Trophoblast cell (in vitro differentiated cells and primary cell): ENCODE data around the gene MFGE8.

Experiments used
- DNase-seq, 2 donors: peaks; one replicate each; pipeline ENCODE4 v3.0.0-alpha.2; 2016
- H2AFZ ChIP-seq: 2 replicates; pipeline ENCODE4 v1.6.1; 2013; ENCODE audit warnings: low read length, moderate library complexity, mild to moderate bottlenecking; ENCODE audit not compliant: insufficient read depth, poor library complexity
- H2AK5ac ChIP-seq: 2 replicates; pipeline ENCODE4 v1.6.1; 2013; ENCODE audit warnings: mild to moderate bottlenecking, low read length
- H2BK120ac ChIP-seq: 2 replicates; pipeline ENCODE4 v1.6.1; 2013; ENCODE audit warnings: low read length, mild to moderate bottlenecking, moderate library complexity; ENCODE audit not compliant: insufficient read depth, poor library complexity
- H2BK12ac ChIP-seq: 2 replicates; pipeline ENCODE4 v1.6.1; 2013; ENCODE audit warnings: mild to moderate bottlenecking, low read length, moderate library complexity
- H2BK5ac ChIP-seq: 2 replicates; pipeline ENCODE4 v1.6.1; 2013; ENCODE audit warnings: low read length, low read depth, moderate library complexity, mild to moderate bottlenecking; ENCODE audit not compliant: poor library complexity
- H3K14ac ChIP-seq: 2 replicates; pipeline ENCODE4 v1.6.1; 2013; ENCODE audit warnings: mild to moderate bottlenecking, low read length
- H3K18ac ChIP-seq: 2 replicates; pipeline ENCODE4 v1.6.1; 2013; ENCODE audit warnings: mild to moderate bottlenecking, low read length
- H3K23ac ChIP-seq: 2 replicates; pipeline ENCODE4 v1.6.1; 2013; ENCODE audit warnings: low read length
- H3K27ac ChIP-seq: 2 replicates; pipeline ENCODE4 v1.5.1; 2013; ENCODE audit warnings: low read depth, mild to moderate bottlenecking, inconsistent platforms, low read length, moderate library complexity
- H3K27me3 ChIP-seq: 2 replicates; pipeline ENCODE4 v1.6.1; 2013; ENCODE audit warnings: inconsistent platforms, mild to moderate bottlenecking, low read length, moderate library complexity; ENCODE audit not compliant: insufficient read depth
- H3K36me3 ChIP-seq, 2 experiments: 1 replicate in 1 of 2; 2 replicates in 1 of 2; pipeline ENCODE4 v1.6.1; 2013; ENCODE audit warnings: low read length in 2 of 2, mild to moderate bottlenecking in 2 of 2, moderate library complexity in 1 of 2; ENCODE audit not compliant: insufficient read depth in 2 of 2, control insufficient read depth in 1 of 2
- H3K4ac ChIP-seq: 2 replicates; pipeline ENCODE4 v1.6.1; 2013; ENCODE audit warnings: low read depth, mild to moderate bottlenecking, low read length, moderate library complexity
- H3K4me1 ChIP-seq, 2 experiments: 1 replicate in 1 of 2; 2 replicates in 1 of 2; pipeline ENCODE4 v1.6.1; 2013; ENCODE audit warnings: low read length in 2 of 2, mild to moderate bottlenecking in 2 of 2, moderate library complexity in 1 of 2; ENCODE audit not compliant: insufficient read depth in 2 of 2, control insufficient read depth in 1 of 2
- H3K4me2 ChIP-seq: 2 replicates; pipeline ENCODE4 v1.6.1; 2013; ENCODE audit warnings: inconsistent platforms, mild to moderate bottlenecking, low read length, moderate library complexity
- H3K4me3 ChIP-seq: 2 replicates; pipeline ENCODE4 v1.5.1; 2013; ENCODE audit warnings: mild to moderate bottlenecking, low read depth, low read length, inconsistent platforms
- H3K79me1 ChIP-seq: one replicate; pipeline ENCODE4 v1.6.1; 2013; ENCODE audit warnings: low read length
- H3K79me2 ChIP-seq: 2 replicates; pipeline ENCODE4 v1.6.1; 2013; ENCODE audit warnings: low read length, mild to moderate bottlenecking; ENCODE audit not compliant: control insufficient read depth, insufficient read depth, poor library complexity
- H3K9ac ChIP-seq: 2 replicates; pipeline ENCODE4 v1.6.1; 2013; ENCODE audit warnings: mild to moderate bottlenecking, low read length
- H3K9me3 ChIP-seq: 2 replicates; pipeline ENCODE4 v1.6.1; 2013; ENCODE audit warnings: low read depth, mild to moderate bottlenecking, control low read depth, inconsistent platforms, low read length; ENCODE audit not compliant: insufficient read depth
- H4K12ac ChIP-seq: 2 replicates; pipeline ENCODE4 v1.6.1; 2013; ENCODE audit warnings: low read depth, mild to moderate bottlenecking, low read length, moderate library complexity
- H4K8ac ChIP-seq: 2 replicates; pipeline ENCODE4 v1.6.1; 2013; ENCODE audit warnings: low read depth, mild to moderate bottlenecking, low read length, moderate library complexity
- H4K91ac ChIP-seq: one replicate; pipeline ENCODE4 v1.6.1; 2013; ENCODE audit warnings: low read depth, mild to moderate bottlenecking, low read length, moderate library complexity
- WGBS: extraction: QIAGEN DNeasy Blood & Tissue Kit; methylation state at CpG from one replicate; pipeline ENCODE4 v1.1.7; 2013; ENCODE audit warnings: missing lambda C conversion rate; ENCODE audit not compliant: insufficient read length, insufficient coverage; ENCODE audit errors: extremely low coverage; 5-methylcytosine and 5-hydroxymethylcytosine counted together

The MFGE8 gene

DNA sequence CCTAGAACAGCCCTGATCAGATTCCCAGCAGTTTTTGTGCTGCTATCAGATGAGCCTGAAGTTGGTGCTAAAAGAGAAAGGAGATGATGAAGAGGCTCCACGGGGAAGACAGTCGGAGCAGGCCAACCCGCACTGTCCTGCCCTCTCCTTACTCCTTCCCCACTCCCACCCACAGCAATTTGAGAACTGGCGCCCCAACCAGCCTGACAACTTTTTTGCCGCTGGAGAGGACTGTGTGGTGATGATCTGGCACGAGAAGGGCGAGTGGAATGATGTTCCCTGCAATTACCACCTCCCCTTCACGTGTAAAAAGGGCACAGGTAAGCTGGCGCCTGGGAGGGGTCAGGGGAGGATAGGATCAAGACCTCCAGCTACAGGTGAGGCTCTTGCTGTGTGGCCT lies 40.5 kb downstream of the MFGE8 start:
- no CpG with 5 or more reads among the region's 9 CpGs for WGBS

DNA sequence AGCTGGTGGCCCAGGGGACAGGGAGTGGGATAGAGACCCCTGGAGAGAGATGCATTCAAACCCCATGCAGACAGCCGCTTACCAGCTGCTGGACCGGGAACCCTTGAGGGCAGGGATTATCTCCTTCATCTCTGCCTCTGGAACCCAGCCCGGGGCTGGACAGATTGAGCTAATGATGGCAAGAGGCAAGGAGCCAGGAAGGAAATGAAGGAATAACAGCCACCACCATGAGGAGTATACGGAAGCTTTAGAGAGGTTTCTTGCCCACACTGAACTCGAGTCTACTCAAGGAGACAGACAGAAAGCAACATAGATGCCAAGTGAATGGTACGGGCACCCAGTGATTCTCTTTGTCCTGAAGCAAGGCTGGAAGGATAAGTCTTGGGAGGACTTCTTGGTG lies 41.1 kb downstream of the MFGE8 start:
- no peak overlapping the region for H3K9ac ChIP-seq
- no peak overlapping the region for H2BK120ac ChIP-seq
- no peak overlapping the region for H3K4me3 ChIP-seq
- H3K4me2 ChIP-seq, result no peak overlapping the region
- H3K4ac ChIP-seq, result no peak overlapping the region
- H3K14ac ChIP-seq, result no peak overlapping the region
- H3K27me3 ChIP-seq, result no peaks in the 10 kb centered on the region
- H3K36me3 ChIP-seq, result peaks cover 0 to 12% of the 10 kb centered on the region in 2 experiments
- H4K12ac ChIP-seq, result no peak overlapping the region
- H2AFZ ChIP-seq, result no peak overlapping the region
- H3K23ac ChIP-seq, result no peak overlapping the region
- no CpG with 5 or more reads among the region's 6 CpGs for WGBS
- H2BK5ac ChIP-seq, result no peak overlapping the region
- H3K18ac ChIP-seq, result no peak overlapping the region
- H3K79me2 ChIP-seq, result no peaks in the 10 kb centered on the region
- H2BK12ac ChIP-seq, result no peak overlapping the region
- H3K4me1 ChIP-seq, result peaks cover 6 to 10% of the 10 kb centered on the region in 2 experiments
- no peaks in the 10 kb centered on the region for H3K79me1 ChIP-seq
- no peak overlapping the region for H4K91ac ChIP-seq
- peaks cover 2% of the 10 kb centered on the region for H3K9me3 ChIP-seq
- peak; percentile 45 to 68 for DNase-seq
- H4K8ac ChIP-seq, result no peak overlapping the region
- no peak overlapping the region for H2AK5ac ChIP-seq
- H3K27ac ChIP-seq, result no peak overlapping the region

More for the DNA sequence above, 40.5 kb downstream of the MFGE8 start:
- H3K4me2 ChIP-seq, result no peak overlapping the region
- no peak overlapping the region for H2BK120ac ChIP-seq
- H3K4me1 ChIP-seq, result peaks cover 6 to 10% of the 10 kb centered on the region in 2 experiments
- H2BK12ac ChIP-seq, result no peak overlapping the region
- no peak overlapping the region for H4K8ac ChIP-seq
- peak; percentile 94 to 96 for DNase-seq
- H2AFZ ChIP-seq, result no peak overlapping the region
- no peaks in the 10 kb centered on the region for H3K27me3 ChIP-seq
- no peak overlapping the region for H3K4ac ChIP-seq
- no peak overlapping the region for H3K4me3 ChIP-seq
- no peak overlapping the region for H3K18ac ChIP-seq
- no peak overlapping the region for H2BK5ac ChIP-seq
- H3K27ac ChIP-seq, result no peak overlapping the region
- no peak overlapping the region for H4K91ac ChIP-seq
- no peak overlapping the region for H2AK5ac ChIP-seq
- no peak overlapping the region for H3K14ac ChIP-seq
- H3K79me1 ChIP-seq, result no peaks in the 10 kb centered on the region
- H3K9ac ChIP-seq, result no peak overlapping the region
- no peaks in the 10 kb centered on the region for H3K79me2 ChIP-seq
- peaks cover 2% of the 10 kb centered on the region for H3K9me3 ChIP-seq
- H4K12ac ChIP-seq, result no peak overlapping the region
- peaks cover 0 to 15% of the 10 kb centered on the region in 2 experiments for H3K36me3 ChIP-seq
- no peak overlapping the region for H3K23ac ChIP-seq

DNA sequence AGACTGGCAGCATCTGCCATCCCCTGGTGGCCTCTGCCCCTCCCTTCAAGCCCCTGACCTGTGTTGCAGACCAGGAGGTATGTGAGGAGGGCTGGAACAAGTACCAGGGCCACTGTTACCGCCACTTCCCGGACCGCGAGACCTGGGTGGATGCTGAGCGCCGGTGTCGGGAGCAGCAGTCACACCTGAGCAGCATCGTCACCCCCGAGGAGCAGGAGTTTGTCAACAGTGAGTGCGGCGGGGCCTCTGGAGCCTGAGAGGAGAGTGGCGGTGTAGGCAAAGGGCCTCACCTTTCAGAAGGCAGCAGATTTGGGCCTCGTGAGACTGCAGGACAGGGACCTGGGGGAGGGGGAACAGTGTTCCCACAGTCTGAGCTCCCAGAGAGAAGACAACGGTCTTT lies 41.9 kb downstream of the MFGE8 start:
- Histone ChIP-seq H4K12ac (no peak overlapping the region), H3K27me3 (no peaks in the 10 kb centered on the region), H2AK5ac (no peak overlapping the region), H3K4me1 (peaks cover 6 to 10% of the 10 kb centered on the region in 2 experiments), H3K27ac (no peak overlapping the region), H4K91ac (no peak overlapping the region), H2AFZ (no peak overlapping the region), H2BK12ac (no peak overlapping the region), H3K4ac (no peak overlapping the region), H3K79me2 (no peaks in the 10 kb centered on the region), H2BK5ac (no peak overlapping the region), H2BK120ac (no peak overlapping the region), H3K79me1 (no peaks in the 10 kb centered on the region), H3K4me3 (no peak overlapping the region), H3K18ac (no peak overlapping the region), H4K8ac (no peak overlapping the region), H3K36me3 (peaks cover 0 to 7% of the 10 kb centered on the region in 2 experiments), H3K4me2 (no peak overlapping the region), H3K14ac (no peak overlapping the region), H3K9me3 (peaks cover 2% of the 10 kb centered on the region), H3K9ac (no peak overlapping the region), H3K23ac (no peak overlapping the region)
- no peak for DNase-seq
- WGBS, result no CpG with 5 or more reads among the region's 14 CpGs

DNA sequence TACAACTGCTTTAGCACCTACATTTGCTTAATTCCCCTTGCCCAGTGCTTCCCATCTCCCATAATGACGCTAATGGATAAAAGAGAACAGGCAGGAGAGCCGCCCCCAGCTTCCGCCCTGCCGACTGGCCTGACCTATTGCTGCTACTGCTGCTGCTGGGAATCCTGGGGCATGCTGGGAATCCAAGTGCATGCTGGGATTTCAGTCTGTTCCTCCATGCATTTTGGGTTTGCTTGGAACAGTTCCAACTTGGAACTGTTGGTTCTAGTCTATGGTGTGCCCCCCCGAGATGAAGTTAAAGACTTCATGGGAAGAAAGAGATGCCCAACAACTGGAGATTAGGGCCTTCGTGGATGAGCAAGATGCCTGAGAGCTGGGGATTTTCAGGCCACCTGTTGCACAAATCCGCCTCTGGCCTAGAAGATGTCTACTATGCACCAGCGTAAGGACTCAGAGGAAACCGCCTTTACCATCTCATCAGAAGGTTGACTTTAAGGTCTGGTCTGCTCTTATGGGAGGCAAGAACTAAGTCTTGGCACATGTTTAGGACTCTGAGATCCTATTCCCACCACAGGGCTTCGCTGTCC lies 46.8 kb downstream of the MFGE8 start:
- no peak overlapping the region for H4K8ac ChIP-seq
- H3K18ac ChIP-seq, result no peak overlapping the region
- no peaks in the 10 kb centered on the region for H3K79me1 ChIP-seq
- H4K91ac ChIP-seq, result no peak overlapping the region
- no peak overlapping the region for H2BK120ac ChIP-seq
- no peaks in the 10 kb centered on the region for H3K36me3 ChIP-seq
- WGBS, result no CpG with 5 or more reads among the region's 10 CpGs
- H3K4ac ChIP-seq, result no peak overlapping the region
- H2AFZ ChIP-seq, result no peak overlapping the region
- no peak overlapping the region for H3K9ac ChIP-seq
- H4K12ac ChIP-seq, result no peak overlapping the region
- peaks cover 2% of the 10 kb centered on the region for H3K9me3 ChIP-seq
- H3K23ac ChIP-seq, result no peak overlapping the region
- no peaks in the 10 kb centered on the region for H3K79me2 ChIP-seq
- no peak overlapping the region for H3K14ac ChIP-seq
- DNase-seq, result no peak
- H3K27me3 ChIP-seq, result no peaks in the 10 kb centered on the region
- H2BK5ac ChIP-seq, result no peak overlapping the region
- H3K4me3 ChIP-seq, result no peak overlapping the region
- H2BK12ac ChIP-seq, result no peak overlapping the region
- no peak overlapping the region for H3K4me2 ChIP-seq
- no peak overlapping the region for H2AK5ac ChIP-seq
- no peaks in the 10 kb centered on the region for H3K4me1 ChIP-seq
- no peak overlapping the region for H3K27ac ChIP-seq
